ENCODE results near the gene PDZD8.

The PDZD8 gene

DNA sequence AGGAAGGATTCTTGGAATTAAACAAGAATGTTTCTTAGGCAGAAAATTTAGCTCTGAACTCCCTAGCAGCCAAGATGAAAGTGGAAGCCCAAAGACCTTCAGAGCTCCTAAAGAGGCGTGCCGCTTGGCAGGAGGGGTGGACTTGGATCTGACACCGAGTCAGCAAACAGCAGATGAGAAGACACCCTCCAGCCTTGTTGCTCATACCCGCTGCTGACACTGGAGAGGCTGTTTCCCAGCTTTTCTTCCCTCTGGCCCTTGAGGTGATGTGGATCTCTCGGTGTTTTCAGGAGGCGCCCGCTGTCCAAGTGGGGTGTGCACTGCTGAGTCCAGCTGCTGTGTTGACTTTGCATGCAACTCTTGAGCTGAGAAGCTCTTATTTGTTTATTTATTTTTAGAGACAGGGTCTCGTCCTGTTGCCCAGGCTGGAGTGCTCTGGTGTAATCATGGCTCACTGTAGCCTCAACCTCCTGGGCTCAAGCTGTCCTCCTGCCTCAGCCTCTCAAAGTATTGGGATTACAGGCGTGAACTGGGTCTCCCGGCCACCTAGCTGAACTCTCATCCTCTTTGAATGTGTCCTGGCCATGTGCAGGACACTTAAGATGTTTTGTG is 112.8 kb downstream of the PDZD8 start:
- TF ChIP-seq, protein P1, sequence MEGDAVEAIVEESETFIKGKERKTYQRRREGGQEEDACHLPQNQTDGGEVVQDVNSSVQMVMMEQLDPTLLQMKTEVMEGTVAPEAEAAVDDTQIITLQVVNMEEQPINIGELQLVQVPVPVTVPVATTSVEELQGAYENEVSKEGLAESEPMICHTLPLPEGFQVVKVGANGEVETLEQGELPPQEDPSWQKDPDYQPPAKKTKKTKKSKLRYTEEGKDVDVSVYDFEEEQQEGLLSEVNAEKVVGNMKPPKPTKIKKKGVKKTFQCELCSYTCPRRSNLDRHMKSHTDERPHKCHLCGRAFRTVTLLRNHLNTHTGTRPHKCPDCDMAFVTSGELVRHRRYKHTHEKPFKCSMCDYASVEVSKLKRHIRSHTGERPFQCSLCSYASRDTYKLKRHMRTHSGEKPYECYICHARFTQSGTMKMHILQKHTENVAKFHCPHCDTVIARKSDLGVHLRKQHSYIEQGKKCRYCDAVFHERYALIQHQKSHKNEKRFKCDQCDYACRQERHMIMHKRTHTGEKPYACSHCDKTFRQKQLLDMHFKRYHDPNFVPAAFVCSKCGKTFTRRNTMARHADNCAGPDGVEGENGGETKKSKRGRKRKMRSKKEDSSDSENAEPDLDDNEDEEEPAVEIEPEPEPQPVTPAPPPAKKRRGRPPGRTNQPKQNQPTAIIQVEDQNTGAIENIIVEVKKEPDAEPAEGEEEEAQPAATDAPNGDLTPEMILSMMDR (IDR thresholded peaks at IDR 0.05; ENCODE audit: low read depth, low read length): no peak
- TF ChIP-seq, protein P2, sequence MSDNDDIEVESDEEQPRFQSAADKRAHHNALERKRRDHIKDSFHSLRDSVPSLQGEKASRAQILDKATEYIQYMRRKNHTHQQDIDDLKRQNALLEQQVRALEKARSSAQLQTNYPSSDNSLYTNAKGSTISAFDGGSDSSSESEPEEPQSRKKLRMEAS (IDR thresholded peaks at IDR 0.05; ENCODE audit: low read depth, low read length): no peak
- no peak for TF ChIP-seq POLR2A (IDR thresholded peaks at IDR 0.05; ENCODE audit: extremely low read depth, insufficient read length)
- TF ChIP-seq MYC (IDR thresholded peaks at IDR 0.05; ENCODE audit: low read depth, low read length): no peak
- H3K4me3 ChIP-seq (ENCODE audit: low read depth, low read length): no peak overlapping the region
- no peak for DNase-seq (ENCODE audit: low read depth)

DNA sequence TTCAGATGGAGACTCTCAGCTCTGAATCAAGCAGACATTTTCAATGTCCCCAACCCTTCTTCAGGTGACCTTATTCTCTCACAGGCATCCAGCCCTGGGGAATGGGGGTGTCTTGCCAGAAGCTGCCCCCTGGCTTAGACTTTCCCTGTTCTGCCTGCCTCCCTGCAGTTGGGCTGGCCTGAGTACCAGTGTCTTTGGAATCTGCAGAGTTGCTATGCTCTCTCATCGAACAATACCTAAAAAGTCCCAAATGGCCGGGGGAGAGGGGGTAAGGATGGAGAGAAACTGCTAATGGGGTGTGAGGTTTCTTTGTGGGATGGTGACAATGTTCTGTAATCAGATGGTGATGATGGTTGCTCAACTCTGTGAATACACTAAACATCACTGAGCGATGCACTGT is 113.7 kb downstream of the PDZD8 start:
- TF ChIP-seq, protein P2 (IDR thresholded peaks at IDR 0.05; ENCODE audit: low read depth, low read length): no peak
- no peak for TF ChIP-seq MYC (IDR thresholded peaks at IDR 0.05; ENCODE audit: low read depth, low read length)
- TF ChIP-seq POLR2A (IDR thresholded peaks at IDR 0.05; ENCODE audit: extremely low read depth, insufficient read length): no peak
- TF ChIP-seq, protein P1 (IDR thresholded peaks at IDR 0.05; ENCODE audit: low read depth, low read length): no peak

DNA sequence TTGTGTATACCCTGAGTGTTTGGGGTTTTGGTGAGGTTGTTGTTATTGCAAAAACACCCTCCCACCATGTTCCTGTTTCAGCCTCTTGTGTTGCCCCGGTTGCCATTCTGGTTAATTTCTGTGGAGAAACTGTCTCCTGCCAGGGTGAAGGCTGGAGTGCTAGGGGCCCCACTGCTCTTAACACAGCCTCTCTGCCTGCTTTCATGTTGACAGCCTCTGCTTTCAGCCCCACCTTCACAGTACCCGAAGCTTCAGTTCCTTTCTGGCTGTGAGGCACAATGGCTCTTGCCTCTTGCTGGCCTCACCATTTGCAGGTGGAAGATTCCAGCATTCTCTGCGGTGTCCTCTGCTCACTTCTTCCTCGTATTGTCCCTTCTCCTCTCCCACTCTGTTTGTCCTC is 115.2 kb downstream of the PDZD8 start:
- no peak for TF ChIP-seq MYC (IDR thresholded peaks at IDR 0.05; ENCODE audit: low read depth, low read length)
- TF ChIP-seq, protein P1 (IDR thresholded peaks at IDR 0.05; ENCODE audit: low read depth, low read length): no peak
- no peak for TF ChIP-seq POLR2A (IDR thresholded peaks at IDR 0.05; ENCODE audit: extremely low read depth, insufficient read length)
- TF ChIP-seq, protein P2 (IDR thresholded peaks at IDR 0.05; ENCODE audit: low read depth, low read length): no peak
- no peak overlapping the region for H3K4me3 ChIP-seq (ENCODE audit: low read depth, low read length)
- peak; percentile 14 for DNase-seq (ENCODE audit: low read depth)

More for the DNA sequence above, 113.7 kb downstream of the PDZD8 start:
- H3K4me3 ChIP-seq (ENCODE audit: low read depth, low read length): no peak overlapping the region
- no peak for DNase-seq (ENCODE audit: low read depth)

DNA sequence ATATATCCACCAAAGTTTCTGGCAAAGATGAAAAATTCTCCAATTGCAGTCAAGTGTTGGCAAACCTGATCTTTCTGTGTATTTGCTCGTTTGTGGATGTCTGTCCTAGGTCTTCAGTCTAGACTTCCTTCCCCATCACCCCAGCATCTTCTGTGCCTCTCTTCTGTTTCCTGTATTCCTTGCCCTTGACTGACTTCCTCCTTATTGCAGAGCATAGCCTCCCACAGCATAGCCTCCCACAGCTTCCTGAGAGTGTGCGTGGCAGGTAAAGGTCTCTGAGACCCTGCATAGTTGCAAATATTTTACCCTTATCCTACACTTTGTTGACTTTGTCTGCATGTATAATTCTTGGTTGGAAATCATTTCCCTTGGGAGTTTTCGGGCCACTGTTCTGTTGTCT is 116.0 kb downstream of the PDZD8 start:
- TF ChIP-seq POLR2A (IDR thresholded peaks at IDR 0.05; ENCODE audit: extremely low read depth, insufficient read length) (no peak), MYC (IDR thresholded peaks at IDR 0.05; ENCODE audit: low read depth, low read length) (no peak)
- TF ChIP-seq, protein P1 (IDR thresholded peaks at IDR 0.05; ENCODE audit: low read depth, low read length): no peak
- TF ChIP-seq, protein P2 (IDR thresholded peaks at IDR 0.05; ENCODE audit: low read depth, low read length): no peak
- peak; percentile 35 for DNase-seq (ENCODE audit: low read depth)
- no peak overlapping the region for H3K4me3 ChIP-seq (ENCODE audit: low read depth, low read length)

DNA sequence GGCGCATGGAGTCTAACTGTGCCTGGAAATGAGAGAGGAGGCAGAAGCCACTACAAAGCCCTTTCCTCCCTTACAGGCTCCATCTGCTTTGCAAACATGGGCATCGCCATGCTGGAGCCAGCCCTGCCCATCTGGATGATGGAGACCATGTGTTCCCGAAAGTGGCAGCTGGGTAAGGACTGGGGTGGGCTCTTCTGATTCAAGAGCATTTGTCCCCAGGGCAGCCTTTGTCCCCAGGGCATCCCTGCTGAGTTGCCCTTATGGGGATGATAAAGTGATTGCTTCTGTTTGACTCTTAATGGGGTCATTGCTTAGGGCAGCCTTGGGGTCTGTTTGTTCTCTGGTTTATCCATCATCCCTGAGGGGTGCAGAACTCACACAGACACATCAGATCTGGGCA is 117.5 kb downstream of the PDZD8 start:
- TF ChIP-seq, protein P2 (IDR thresholded peaks at IDR 0.05; ENCODE audit: low read depth, low read length): no peak
- TF ChIP-seq, protein P1 (IDR thresholded peaks at IDR 0.05; ENCODE audit: low read depth, low read length): no peak
- TF ChIP-seq POLR2A (IDR thresholded peaks at IDR 0.05; ENCODE audit: extremely low read depth, insufficient read length): no peak
- no peak for TF ChIP-seq MYC (IDR thresholded peaks at IDR 0.05; ENCODE audit: low read depth, low read length)
- H3K4me3 ChIP-seq (ENCODE audit: low read depth, low read length): no peak overlapping the region
- DNase-seq (ENCODE audit: low read depth): no peak
